MM.1S (cell line): ENCODE results near the gene FOXL2NB.

ENCODE experiments used
- DNase-seq: peaks from one replicate; pipeline ENCODE4 v3.0.0-alpha.2; 2015
- H2AFZ ChIP-seq: fragments of 300-600 bp; sonication (generic); 2 replicates; pipeline ENCODE4 v1.6.0; 2016; ENCODE audit warnings: antibody characterized with exemption, low read length
- H3F3A ChIP-seq: fragments of 300-600 bp; sonication (generic); 2 replicates; pipeline ENCODE4 v1.6.1; 2016; ENCODE audit warnings: mild to moderate bottlenecking, antibody characterized with exemption, low read length, moderate library complexity, mixed read lengths; ENCODE audit not compliant: insufficient read depth
- H3K27ac ChIP-seq: fragments of 300-600 bp; sonication (generic); 2 replicates; pipeline ENCODE4 v1.5.1; 2016; ENCODE audit warnings: mild to moderate bottlenecking, low read length
- H3K27me3 ChIP-seq: fragments of 300-600 bp; sonication (generic); replicated peaks from 2 replicates; pipeline ENCODE4 v1.6.0; 2016; ENCODE audit warnings: low read length; ENCODE audit not compliant: insufficient read depth
- H3K36me3 ChIP-seq: fragments of 300-600 bp; sonication (generic); replicated peaks from 2 replicates; pipeline ENCODE4 v1.6.1; 2016; ENCODE audit warnings: mild to moderate bottlenecking, low read length, mixed read lengths; ENCODE audit not compliant: insufficient read depth
- H3K4me1 ChIP-seq: fragments of 300-600 bp; sonication (generic); 2 replicates; pipeline ENCODE4 v1.6.1; 2016; ENCODE audit warnings: low read length, mixed read lengths
- H3K4me2 ChIP-seq: fragments of 300-600 bp; sonication (generic); 2 replicates; pipeline ENCODE4 v1.6.0; 2016; ENCODE audit warnings: low read depth, low read length
- H3K4me3 ChIP-seq: fragments of 300-600 bp; sonication (generic); 2 replicates; pipeline ENCODE4 v1.5.1; 2016; ENCODE audit warnings: low read length, mixed read lengths
- H3K79me2 ChIP-seq: fragments of 300-600 bp; sonication (generic); 2 replicates; pipeline ENCODE4 v1.6.1; 2016; ENCODE audit warnings: mixed run types, low read length, mixed read lengths
- H3K9ac ChIP-seq: fragments of 300-600 bp; sonication (generic); 2 replicates; pipeline ENCODE4 v1.6.1; 2016; ENCODE audit warnings: low read length, mixed read lengths
- H3K9me2 ChIP-seq: fragments of 300-600 bp; sonication (generic); replicated peaks from 2 replicates; pipeline ENCODE4 v1.6.1; 2016; ENCODE audit warnings: mild to moderate bottlenecking, low read length, mixed read lengths; ENCODE audit not compliant: insufficient read depth
- H3K9me3 ChIP-seq: fragments of 300-600 bp; sonication (generic); replicated peaks from 2 replicates; pipeline ENCODE4 v1.6.1; 2016; ENCODE audit warnings: mild to moderate bottlenecking, low read length, mixed read lengths; ENCODE audit not compliant: insufficient read depth
- H4K20me1 ChIP-seq: fragments of 300-600 bp; sonication (generic); 2 replicates; pipeline ENCODE4 v1.6.1; 2016; ENCODE audit warnings: mild to moderate bottlenecking, low read length, moderate library complexity, mixed read lengths; ENCODE audit not compliant: insufficient read depth
- CTCF ChIP-seq: fragments of 300-600 bp; sonication (generic); IDR thresholded peaks from 2 replicates; pipeline ENCODE4 v1.5.1; 2016; ENCODE audit warnings: antibody characterized with exemption, low read length, mixed read lengths
- EZH2 ChIP-seq: fragments of 300-600 bp; sonication (generic); optimal IDR thresholded peaks from 2 replicates; pipeline ENCODE3; 2017; ENCODE audit warnings: low read depth, mild to moderate bottlenecking, antibody characterized with exemption, low read length, mixed read lengths
- EZH2phosphoT487 ChIP-seq: fragments of 300-600 bp; sonication (generic); IDR thresholded peaks from 2 replicates; pipeline ENCODE4 v1.6.1; 2018; ENCODE audit warnings: antibody characterized with exemption, low read length

Gene FOXL2NB

GRCh38 chr3:138950006-138950644, 3.1 kb downstream of the FOXL2NB start:
- Histone ChIP-seq H3K27me3 (peaks cover 26% of the 10 kb centered on the region; the same call in 1 of the 2 replicates), H3K9me3 (no peaks in the 10 kb centered on the region), H4K20me1 (no peaks in the 10 kb centered on the region), H3K9me2 (no peaks in the 10 kb centered on the region), H3K4me2 (no peak overlapping the region), H3K27ac (no peak overlapping the region), H3K4me1 (no peaks in the 10 kb centered on the region), H2AFZ (no peak overlapping the region), H3K36me3 (no peaks in the 10 kb centered on the region), H3F3A (no peaks in the 10 kb centered on the region), H3K4me3 (no peak overlapping the region), H3K79me2 (no peaks in the 10 kb centered on the region), H3K9ac (no peak overlapping the region)
- TF ChIP-seq EZH2 (no peak), CTCF (no peak), EZH2phosphoT487 (no peak)
- no peak for DNase-seq

- H3K27me3 ChIP-seq = peaks cover 26% of the 10 kb centered on the region; the same call in 1 of the 2 replicates
- no peaks in the 10 kb centered on the region for H3K36me3 ChIP-seq
- no peak for DNase-seq
- no peak overlapping the region for H3K27ac ChIP-seq
- no peaks in the 10 kb centered on the region for H3K4me1 ChIP-seq
- no peaks in the 10 kb centered on the region for H3K9me2 ChIP-seq
- TF ChIP-seq EZH2 (no peak), CTCF (no peak), EZH2phosphoT487 (no peak)
- H3K9ac ChIP-seq = no peak overlapping the region
- no peaks in the 10 kb centered on the region for H3K79me2 ChIP-seq
- H2AFZ ChIP-seq = no peak overlapping the region
- H4K20me1 ChIP-seq = no peaks in the 10 kb centered on the region
- H3K4me3 ChIP-seq = no peak overlapping the region
- no peaks in the 10 kb centered on the region for H3F3A ChIP-seq
- no peaks in the 10 kb centered on the region for H3K9me3 ChIP-seq
- H3K4me2 ChIP-seq = no peak overlapping the region
These were observed 3.7 kb downstream of the FOXL2NB start for GRCh38 chr3:138950701-138951100.

- no peaks in the 10 kb centered on the region for H3F3A ChIP-seq
- H3K36me3 ChIP-seq = no peaks in the 10 kb centered on the region
- no peaks in the 10 kb centered on the region for H3K4me1 ChIP-seq
- H3K9me2 ChIP-seq = no peaks in the 10 kb centered on the region
- no peaks in the 10 kb centered on the region for H3K27me3 ChIP-seq
- no peaks in the 10 kb centered on the region for H3K79me2 ChIP-seq
- H4K20me1 ChIP-seq = no peaks in the 10 kb centered on the region
- no peak overlapping the region for H3K4me2 ChIP-seq
- no peak overlapping the region for H3K4me3 ChIP-seq
- H3K9ac ChIP-seq = no peak overlapping the region
- no peak overlapping the region for H3K27ac ChIP-seq
- no peak for DNase-seq
- no peaks in the 10 kb centered on the region for H3K9me3 ChIP-seq
- TF ChIP-seq CTCF = no peak
- TF ChIP-seq EZH2 = no peak
- no peak for TF ChIP-seq EZH2phosphoT487
- no peak overlapping the region for H2AFZ ChIP-seq
These were observed 13.4 kb downstream of the FOXL2NB start for GRCh38 chr3:138960417-138960852.
